CD4-positive, alpha-beta T cell treated with Interleukin-12 subunit alpha and Interleukin-12 subunit beta, for 1 hour (primary cell): ENCODE data around the gene NUP160.
"Not testable (repeated sequence)": the region's sequence is repeated elsewhere in the genome, so short reads cannot be mapped to it uniquely, and the experiment has no call there.

Source experiments
- DNase-seq: peaks from one replicate; pipeline ENCODE4 v3.0.0-alpha.2; 2020

Gene NUP160

GRCh38 chr11:47863189-47863897 is 15.2 kb upstream of the NUP160 start:
- DNase-seq, result peak; percentile 45

GRCh38 chr11:47861728-47862127 is 13.6 kb upstream of the NUP160 start:
- no peak for DNase-seq

GRCh38 chr11:47860536-47860935 is 12.4 kb upstream of the NUP160 start:
- DNase-seq, result no peak

- no peak for DNase-seq
Observed at GRCh38 chr11:47857892-47858543, 9.9 kb upstream of the NUP160 start.

- DNase-seq, result no peak
Observed at GRCh38 chr11:47857485-47857884, 9.3 kb upstream of the NUP160 start.

GRCh38 chr11:47856186-47856585 is 8.0 kb upstream of the NUP160 start:
- DNase-seq, result no peak

GRCh38 chr11:47854667-47855066 is 6.5 kb upstream of the NUP160 start:
- DNase-seq, result no peak

GRCh38 chr11:47852053-47852452 is 3.9 kb upstream of the NUP160 start:
- no peak for DNase-seq

- DNase-seq, result peak; percentile 25
Observed at GRCh38 chr11:47850337-47850736, 2.2 kb upstream of the NUP160 start.

GRCh38 chr11:47848700-47849155 is 578 bp upstream of the NUP160 start:
- DNase-seq, result no peak

- DNase-seq, result no peak
Observed at GRCh38 chr11:47847537-47847891, 636 bp downstream of the NUP160 start.

- DNase-seq, result no peak
Observed at GRCh38 chr11:47846998-47847397, 1.2 kb downstream of the NUP160 start.

- DNase-seq, result no peak
Observed at GRCh38 chr11:47843361-47844055, 4.6 kb downstream of the NUP160 start.

- DNase-seq, result no peak
Observed at GRCh38 chr11:47842749-47843148, 5.4 kb downstream of the NUP160 start.

- no peak for DNase-seq
Observed at GRCh38 chr11:47837929-47838328, 10.2 kb downstream of the NUP160 start.

GRCh38 chr11:47837292-47837691 is 10.9 kb downstream of the NUP160 start:
- no peak for DNase-seq

GRCh38 chr11:47830013-47830412 is 18.1 kb downstream of the NUP160 start:
- not testable (repeated sequence) for DNase-seq

GRCh38 chr11:47828284-47828683 is 19.9 kb downstream of the NUP160 start:
- DNase-seq, result no peak

- not testable (repeated sequence) for DNase-seq
Observed at GRCh38 chr11:47822664-47823063, 25.5 kb downstream of the NUP160 start.

- no peak for DNase-seq
Observed at GRCh38 chr11:47819743-47820142, 28.4 kb downstream of the NUP160 start.

- no peak for DNase-seq
Observed at GRCh38 chr11:47800759-47801158, 47.4 kb downstream of the NUP160 start.

- DNase-seq, result no peak
Observed at GRCh38 chr11:47797633-47798032, 50.5 kb downstream of the NUP160 start.

- DNase-seq, result no peak
Observed at GRCh38 chr11:47791774-47792430, 56.2 kb downstream of the NUP160 start.
